Mucosa of descending colon (tissue), 3 donors: Measurements from ENCODE around the gene TRIM59. TPM values are rescaled to one million over a fixed set of nuclear protein-coding genes. Genes with fewer than 3 reads are reported as not detected.

Experiments used
- ATAC-seq: fragments of 200-7000 bp; cut with Tn5 transposase; one replicate; pipeline ENCODE4 v1.9.1; 2020; ENCODE audit warnings: mild to moderate bottlenecking, moderate library complexity
- DNase-seq, 3 donors: peaks; one replicate each; pipeline ENCODE4 v3.0.0-alpha.2; 2020
- H3K36me3 ChIP-seq: fragments of 200-600 bp; one replicate; pipeline ENCODE4 v1.8.0; 2021; ENCODE audit warnings: low read depth, mild to moderate bottlenecking
- H3K4me1 ChIP-seq: fragments of 200-600 bp; one replicate; pipeline ENCODE4 v1.8.0; 2021; ENCODE audit warnings: low read depth, mild to moderate bottlenecking
- H3K4me3 ChIP-seq: fragments of 200-600 bp; one replicate; pipeline ENCODE4 v1.8.0; 2021; ENCODE audit warnings: mild to moderate bottlenecking
- H3K9me3 ChIP-seq: fragments of 200-600 bp; one replicate; pipeline ENCODE4 v1.8.0; 2021; ENCODE audit warnings: mild to moderate bottlenecking
- intact Hi-C, 2 donors: fragments of 100-400 bp; cut with DNase I in 1 of 2; cut with micrococcal nuclease in 1 of 2; formaldehyde crosslinking; loops; one replicate each; pipeline versions ENCODE4 v1.11.0 to v1.11.1; 2022; cut with DNase I, micrococcal nuclease
- total RNA-seq, 3 donors: library from RNA; stranded (reverse); fragmentation: NEBNext Ultra II Directional in 2 of 3; extraction: Animal tissue kit (Norgen Biotek cat#: 25700) in 2 of 3; gene quantifications; one replicate each; pipeline versions ENCODE4 v1.2.1 to v1.2.4, GENCODE V29; 2021 to 2023
- TF ChIP-seq, protein P1 (sequence below): fragments of 200-600 bp; IDR thresholded peaks from one replicate; pipeline ENCODE4 v1.8.0; 2022; ENCODE audit warnings: antibody characterized with exemption, mild to moderate bottlenecking
- donor health status: DM: no; HTN: no; CAD: no; lungs with moderate emphysema.
- donor health status: DM: no; HTN: no; CAD: no.
- donor health status: DM: no; HTN: yes; CAD: no.

TRIM59 gene
- total RNA-seq, 3 donors from 2014 or later = 5.3 to 7.2 (median 6.0) TPM

DNA sequence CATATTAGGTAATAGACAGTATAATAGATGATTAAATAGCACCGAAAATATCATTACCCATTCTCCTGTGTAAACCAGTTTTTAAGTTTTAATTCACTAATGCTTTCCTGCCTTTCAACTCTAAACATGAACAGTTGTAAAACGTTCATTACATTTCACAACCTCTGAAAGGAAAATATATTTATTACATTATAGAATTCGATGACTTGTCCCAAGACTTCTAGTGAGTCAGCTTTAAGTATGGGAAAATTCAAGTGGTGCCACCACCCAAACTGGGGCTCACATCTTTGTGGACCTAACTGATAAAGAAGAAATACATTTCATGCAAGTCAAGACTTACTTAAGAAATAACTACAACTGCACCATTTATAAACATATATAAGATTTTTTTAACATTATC is 2.0 kb downstream of the TRIM59 start:
- Histone ChIP-seq H3K36me3 (no peaks in the 10 kb centered on the region), H3K9me3 (no peaks in the 10 kb centered on the region), H3K4me1 (no peaks in the 10 kb centered on the region), H3K4me3 (no peak overlapping the region)
- ATAC-seq (no peak), DNase-seq (no peak)
- TF ChIP-seq, protein P1, sequence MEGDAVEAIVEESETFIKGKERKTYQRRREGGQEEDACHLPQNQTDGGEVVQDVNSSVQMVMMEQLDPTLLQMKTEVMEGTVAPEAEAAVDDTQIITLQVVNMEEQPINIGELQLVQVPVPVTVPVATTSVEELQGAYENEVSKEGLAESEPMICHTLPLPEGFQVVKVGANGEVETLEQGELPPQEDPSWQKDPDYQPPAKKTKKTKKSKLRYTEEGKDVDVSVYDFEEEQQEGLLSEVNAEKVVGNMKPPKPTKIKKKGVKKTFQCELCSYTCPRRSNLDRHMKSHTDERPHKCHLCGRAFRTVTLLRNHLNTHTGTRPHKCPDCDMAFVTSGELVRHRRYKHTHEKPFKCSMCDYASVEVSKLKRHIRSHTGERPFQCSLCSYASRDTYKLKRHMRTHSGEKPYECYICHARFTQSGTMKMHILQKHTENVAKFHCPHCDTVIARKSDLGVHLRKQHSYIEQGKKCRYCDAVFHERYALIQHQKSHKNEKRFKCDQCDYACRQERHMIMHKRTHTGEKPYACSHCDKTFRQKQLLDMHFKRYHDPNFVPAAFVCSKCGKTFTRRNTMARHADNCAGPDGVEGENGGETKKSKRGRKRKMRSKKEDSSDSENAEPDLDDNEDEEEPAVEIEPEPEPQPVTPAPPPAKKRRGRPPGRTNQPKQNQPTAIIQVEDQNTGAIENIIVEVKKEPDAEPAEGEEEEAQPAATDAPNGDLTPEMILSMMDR = no peak
- intact Hi-C loops = no loop called here

DNA sequence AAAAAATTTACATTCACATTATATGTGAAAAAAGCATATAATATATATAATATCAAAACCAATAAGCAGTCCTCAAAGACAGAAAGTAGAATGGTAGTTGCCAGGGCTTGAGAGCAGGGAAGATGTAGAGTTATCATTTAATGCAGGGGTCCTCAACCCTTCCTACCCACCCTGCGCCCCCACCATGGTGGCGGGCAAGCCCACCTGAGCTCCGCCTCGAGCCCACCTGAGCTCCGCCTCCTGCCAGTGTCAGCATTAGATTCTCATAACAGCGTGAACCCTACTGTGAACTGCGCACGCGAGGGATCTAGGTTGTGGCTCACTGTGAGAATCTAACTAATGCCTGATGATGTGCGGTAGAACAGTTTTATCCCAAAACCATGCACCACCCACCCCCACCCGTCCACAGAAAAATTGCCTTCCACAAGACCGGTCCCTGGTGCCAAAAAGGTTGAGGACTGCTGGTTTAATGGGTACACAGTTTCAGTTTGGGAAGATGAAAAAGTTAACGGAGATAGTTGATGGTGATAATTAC is 3.0 kb downstream of the TRIM59 start:
- Histone ChIP-seq H3K4me3 (no peak overlapping the region), H3K36me3 (no peaks in the 10 kb centered on the region), H3K9me3 (no peaks in the 10 kb centered on the region), H3K4me1 (no peaks in the 10 kb centered on the region)
- intact Hi-C loops = no loop called here
- TF ChIP-seq, protein P1 = no peak
- DNase-seq (no peak), ATAC-seq (no peak)

DNA sequence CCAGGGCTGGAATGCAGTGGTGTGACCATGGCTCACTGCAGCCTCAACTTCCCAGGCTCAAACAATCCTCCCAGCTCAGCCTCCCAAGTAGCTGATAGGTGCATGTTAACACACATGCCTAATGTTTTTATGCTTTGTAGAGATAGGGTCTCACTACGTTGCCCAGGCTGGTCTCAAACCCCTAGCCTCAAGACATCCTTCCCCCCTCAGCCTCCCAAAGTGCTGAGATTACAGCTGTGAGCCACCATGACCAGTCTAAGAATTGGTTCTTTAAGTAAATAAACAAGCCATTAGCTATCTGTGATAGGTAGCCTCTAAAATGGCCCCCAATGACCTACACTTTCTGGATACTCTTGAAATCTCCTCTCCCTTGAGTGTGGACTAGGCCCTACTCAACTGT is 3.7 kb downstream of the TRIM59 start:
- H3K36me3 ChIP-seq = no peaks in the 10 kb centered on the region
- intact Hi-C loops = no loop called here
- ATAC-seq (no peak), DNase-seq (no peak)
- no peak overlapping the region for H3K4me3 ChIP-seq
- no peaks in the 10 kb centered on the region for H3K4me1 ChIP-seq
- no peaks in the 10 kb centered on the region for H3K9me3 ChIP-seq
- TF ChIP-seq, protein P1 = no peak

DNA sequence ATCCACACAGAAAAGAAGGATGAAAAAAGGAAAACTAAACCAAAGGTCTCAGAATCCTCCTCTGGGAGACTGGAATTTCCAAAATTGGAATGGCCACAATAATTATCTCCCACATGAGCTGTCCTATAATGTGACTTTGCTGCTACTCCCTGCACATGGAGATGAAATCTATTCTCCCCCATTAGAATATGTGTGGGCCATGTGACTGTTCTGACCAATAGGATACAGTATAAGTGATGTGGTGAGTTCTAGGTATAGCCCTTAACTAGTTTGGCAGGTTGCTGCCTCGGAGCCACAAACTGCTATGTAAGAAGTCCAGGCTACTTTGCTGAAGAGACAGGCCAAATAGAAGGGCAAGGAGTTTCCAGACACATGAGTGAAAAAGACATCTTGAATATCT is 5.2 kb downstream of the TRIM59 start:
- Histone ChIP-seq H3K4me3 (no peak overlapping the region), H3K9me3 (no peaks in the 10 kb centered on the region), H3K4me1 (no peaks in the 10 kb centered on the region), H3K36me3 (no peaks in the 10 kb centered on the region)
- intact Hi-C loops = no loop called here
- ATAC-seq = no peak
- DNase-seq = no peak
- TF ChIP-seq, protein P1 = no peak

DNA sequence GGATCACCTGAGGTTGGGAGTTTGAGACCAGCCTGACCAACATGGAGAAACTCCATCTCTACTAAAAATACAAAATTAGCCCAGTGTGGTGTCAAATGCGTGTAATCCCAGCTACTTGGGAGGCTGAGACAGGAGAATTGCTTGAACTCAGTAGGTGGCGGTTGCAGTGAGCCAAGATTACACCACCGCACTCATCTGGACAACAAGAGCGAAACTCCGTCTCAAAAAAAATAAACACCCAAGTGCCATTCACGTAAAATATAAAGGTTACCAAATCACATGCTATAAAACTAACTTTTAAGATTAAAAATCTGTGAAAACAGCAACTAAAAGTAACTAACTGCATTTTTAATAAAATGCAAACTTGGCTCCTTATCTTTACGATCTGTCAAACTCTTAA is 8.9 kb downstream of the TRIM59 start:
- H3K4me1 ChIP-seq = no peaks in the 10 kb centered on the region
- no peaks in the 10 kb centered on the region for H3K9me3 ChIP-seq
- intact Hi-C loops = no loop called here
- no peaks in the 10 kb centered on the region for H3K36me3 ChIP-seq
- ATAC-seq (no peak), DNase-seq (no peak)
- TF ChIP-seq, protein P1 = no peak
- no peak overlapping the region for H3K4me3 ChIP-seq

DNA sequence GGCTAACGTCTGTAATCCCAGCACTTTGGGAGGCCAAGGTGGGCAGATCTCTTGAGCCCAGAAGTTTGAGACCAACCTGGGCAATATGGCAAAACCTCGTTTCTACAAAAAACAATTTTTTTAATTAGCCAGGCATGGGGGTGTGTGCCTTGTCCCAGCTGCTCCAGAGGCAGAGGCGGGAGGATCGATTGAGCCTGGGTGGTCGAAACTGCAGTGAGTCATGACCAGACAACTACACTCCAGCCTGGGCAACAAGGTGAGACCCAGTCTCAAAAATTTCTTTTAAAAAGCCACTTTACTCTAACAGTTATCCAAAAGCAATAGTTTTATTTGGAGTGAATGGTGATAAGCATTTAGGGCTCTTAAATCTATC is 12.5 kb downstream of the TRIM59 start:
- intact Hi-C loops = no loop called here
- TF ChIP-seq, protein P1 = no peak
- no peaks in the 10 kb centered on the region for H3K4me1 ChIP-seq
- H3K36me3 ChIP-seq = peaks cover 8% of the 10 kb centered on the region
- no peaks in the 10 kb centered on the region for H3K9me3 ChIP-seq
- DNase-seq = no peak
- no peak overlapping the region for H3K4me3 ChIP-seq
- no peak for ATAC-seq
